Adrenal gland (tissue), 12 donors: ENCODE measurements around the gene AGO3. TPM values are rescaled to one million over a fixed set of nuclear protein-coding genes. Genes with fewer than 3 reads are reported as not detected.

Experiments
- DNase-seq, 7 donors: peaks; one replicate each; pipeline ENCODE4 v3.0.0-alpha.2; 2019 to 2020
- H3K27ac ChIP-seq, 5 donors: fragments of 200-600 bp; sonication (generic) in 4 of 5; 1 replicate in 3 of 5; 2 replicates in 2 of 5; pipeline versions ENCODE4 v1.5.1 to v1.8.0; 2016 to 2020; ENCODE audit warnings: mild to moderate bottlenecking in 1 of 5
- H3K27me3 ChIP-seq: fragments of 200-600 bp; 2 replicates; pipeline ENCODE4 v1.8.0; 2021
- H3K36me3 ChIP-seq, 2 donors: fragments of 200-600 bp; replicated peaks in 1 of 2; 1 replicate in 1 of 2; 2 replicates in 1 of 2; pipeline versions ENCODE4 v1.5.1 to v1.8.0; 2018 to 2022
- H3K4me1 ChIP-seq, 2 donors: fragments of 200-600 bp; replicated peaks in 1 of 2; 1 replicate in 1 of 2; 2 replicates in 1 of 2; pipeline versions ENCODE4 v1.5.1 to v1.8.0; 2018 to 2021
- H3K4me3 ChIP-seq, 4 donors: fragments of 200-600 bp; sonication (generic) in 3 of 4; one replicate each; pipeline ENCODE4 v1.5.1; 2016 to 2018
- H3K9me3 ChIP-seq, 3 donors: fragments of 200-600 bp; sonication (generic) in 1 of 3; replicated peaks in 1 of 3; 1 replicate in 2 of 3; 2 replicates in 1 of 3; pipeline versions ENCODE4 v1.5.1 to v1.8.0; 2016 to 2021
- POLR2A ChIP-seq, 2 donors: fragments of 450-650 bp; IDR thresholded peaks; one replicate each; pipeline ENCODE4 v1.6.1; 2017; ENCODE audit warnings: antibody characterized with exemption in 2 of 2, mild to moderate bottlenecking in 2 of 2, moderate library complexity in 1 of 2
- WGBS, 4 donors: extraction: QIAGEN DNeasy Blood & Tissue Kit in 2 of 4; methylation state at CpG; one replicate each; pipeline versions ENCODE4 v1.1.5 to v1.1.7; 2013 to 2017; 5-methylcytosine and 5-hydroxymethylcytosine counted together
- intact Hi-C, 2 donors: fragments of 100-400 bp; cut with DNase I; formaldehyde crosslinking; loops; one replicate each; pipeline versions ENCODE4 v1.14.1 to v1.15.0; 2022 to 2023
- polyA plus RNA-seq, 3 donors: library from polyadenylated mRNA; stranded (reverse); fragments of 200-250 nt in 2 of 3; fragments of 350-450 nt in 1 of 3; fragmentation: Illumina TruSeq in 1 of 3; extraction: RNeasy Lipid Tissue Mini Kit (QIAGEN cat#74804) in 1 of 3; gene quantifications; one replicate each; pipeline ENCODE4 v1.2.3, GENCODE V29; 2013 to 2014
- total RNA-seq, 9 donors: library from RNA; depleted of rRNA in 4 of 9; stranded (reverse); fragments of >200 nt in 4 of 9; fragments of 120-200 nt in 1 of 9; fragmentation: NEBNext Ultra II Directional in 1 of 9; extraction: Animal tissue kit (Norgen Biotek cat#: 25700) in 1 of 9; gene quantifications; one replicate each; pipeline versions ENCODE4 v1.1.0 to v1.2.4, GENCODE V29; 2013 to 2023
- TF ChIP-seq, protein P1 (sequence below), 6 experiments: fragments of 450-650 bp in 4 of 6; fragments of 200-600 bp in 2 of 6; sonication (generic) in 1 of 6; IDR thresholded peaks; 1 replicate in 5 of 6; 2 replicates in 1 of 6; pipeline versions ENCODE4 v1.5.1 to v1.8.0; 2016 to 2021; ENCODE audit warnings: antibody characterized with exemption in 6 of 6, mild to moderate bottlenecking in 2 of 6, moderate library complexity in 1 of 6
- donor health status: healthy with polysubstance abuse.
- donor health status: Bipolar disorder and iron deficiency.
- donor health status: DM: yes; HTN: yes; CAD: no.
- donor health status: DM: no; HTN: no; CAD: no.
- donor health status: DM: no; HTN: no; CAD: no.
- donor health status: DM: yes; HTN: yes; CAD: no.

AGO3 gene
- total and polyA plus RNA-seq, 12 donors, result 3.7 to 32.2 (median 20.8) TPM

DNA sequence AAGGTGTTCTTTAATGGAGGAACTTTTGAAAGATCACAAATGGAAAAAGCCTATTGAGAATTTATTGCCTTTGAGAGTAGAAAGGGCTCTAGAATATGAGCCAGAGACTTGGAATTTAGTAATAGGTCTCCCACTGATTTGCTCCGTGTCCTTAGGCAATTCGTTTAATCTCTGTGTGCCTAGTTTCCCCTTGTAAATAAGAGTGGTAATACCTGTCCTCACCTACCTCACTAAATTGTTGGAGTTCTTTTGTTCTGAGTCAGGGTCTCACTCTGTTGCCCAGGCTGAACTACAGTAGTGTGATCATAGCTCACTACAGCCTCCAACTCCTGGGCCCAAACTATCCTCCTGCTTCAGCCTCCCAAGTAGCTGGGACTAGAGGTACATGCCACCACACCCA, 138.0 kb downstream of the AGO3 start:
- Histone ChIP-seq H3K27ac (no peak overlapping the region), H3K36me3 (no peaks in the 10 kb centered on the region)
- WGBS, 4 donors, result 91 to 95% (median 92%) methylated on average over 2 of the region's 2 CpGs

DNA sequence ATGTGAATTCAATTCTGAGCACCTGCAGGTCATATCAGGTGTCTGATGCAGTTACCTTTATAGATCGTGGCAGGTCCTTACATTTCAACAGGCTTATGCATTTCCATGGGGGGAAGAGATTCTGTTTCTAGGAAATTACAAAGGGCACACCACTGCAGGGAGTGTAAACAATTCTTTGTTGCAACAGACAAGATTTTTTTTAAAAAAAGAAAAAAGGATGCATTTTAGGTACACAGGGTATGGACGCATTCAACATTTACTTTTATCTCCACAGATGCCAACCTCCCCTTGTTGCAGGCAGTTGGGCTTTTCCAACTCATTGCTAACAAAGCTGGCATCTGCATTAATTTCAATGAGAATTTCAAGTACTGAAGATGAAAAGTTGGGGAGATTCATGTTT, 139.4 kb downstream of the AGO3 start:
- Histone ChIP-seq H3K4me1 (no peaks in the 10 kb centered on the region), H3K4me3 (no peak overlapping the region), H3K27ac (no peak overlapping the region), H3K9me3 (no peaks in the 10 kb centered on the region), H3K27me3 (no peaks in the 10 kb centered on the region), H3K36me3 (no peaks in the 10 kb centered on the region)
- no peak for TF ChIP-seq POLR2A (IDR thresholded peaks at IDR 0.05)
- TF ChIP-seq, protein P1, sequence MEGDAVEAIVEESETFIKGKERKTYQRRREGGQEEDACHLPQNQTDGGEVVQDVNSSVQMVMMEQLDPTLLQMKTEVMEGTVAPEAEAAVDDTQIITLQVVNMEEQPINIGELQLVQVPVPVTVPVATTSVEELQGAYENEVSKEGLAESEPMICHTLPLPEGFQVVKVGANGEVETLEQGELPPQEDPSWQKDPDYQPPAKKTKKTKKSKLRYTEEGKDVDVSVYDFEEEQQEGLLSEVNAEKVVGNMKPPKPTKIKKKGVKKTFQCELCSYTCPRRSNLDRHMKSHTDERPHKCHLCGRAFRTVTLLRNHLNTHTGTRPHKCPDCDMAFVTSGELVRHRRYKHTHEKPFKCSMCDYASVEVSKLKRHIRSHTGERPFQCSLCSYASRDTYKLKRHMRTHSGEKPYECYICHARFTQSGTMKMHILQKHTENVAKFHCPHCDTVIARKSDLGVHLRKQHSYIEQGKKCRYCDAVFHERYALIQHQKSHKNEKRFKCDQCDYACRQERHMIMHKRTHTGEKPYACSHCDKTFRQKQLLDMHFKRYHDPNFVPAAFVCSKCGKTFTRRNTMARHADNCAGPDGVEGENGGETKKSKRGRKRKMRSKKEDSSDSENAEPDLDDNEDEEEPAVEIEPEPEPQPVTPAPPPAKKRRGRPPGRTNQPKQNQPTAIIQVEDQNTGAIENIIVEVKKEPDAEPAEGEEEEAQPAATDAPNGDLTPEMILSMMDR (IDR thresholded peaks at IDR 0.05), result no peak
- intact Hi-C loops, result no loop called here
- no peak for DNase-seq
- WGBS, 4 donors, result 85 to 88% (median 86%) methylated on average over 2 of the region's 2 CpGs

More for the DNA sequence above, 138.0 kb downstream of the AGO3 start:
- intact Hi-C loops, result no loop called here
- Histone ChIP-seq H3K4me3 (no peak overlapping the region), H3K27me3 (no peaks in the 10 kb centered on the region), H3K9me3 (no peaks in the 10 kb centered on the region), H3K4me1 (no peaks in the 10 kb centered on the region)
- TF ChIP-seq, protein P1 (IDR thresholded peaks at IDR 0.05), result no peak
- no peak for TF ChIP-seq POLR2A (IDR thresholded peaks at IDR 0.05)
- DNase-seq, result no peak

DNA sequence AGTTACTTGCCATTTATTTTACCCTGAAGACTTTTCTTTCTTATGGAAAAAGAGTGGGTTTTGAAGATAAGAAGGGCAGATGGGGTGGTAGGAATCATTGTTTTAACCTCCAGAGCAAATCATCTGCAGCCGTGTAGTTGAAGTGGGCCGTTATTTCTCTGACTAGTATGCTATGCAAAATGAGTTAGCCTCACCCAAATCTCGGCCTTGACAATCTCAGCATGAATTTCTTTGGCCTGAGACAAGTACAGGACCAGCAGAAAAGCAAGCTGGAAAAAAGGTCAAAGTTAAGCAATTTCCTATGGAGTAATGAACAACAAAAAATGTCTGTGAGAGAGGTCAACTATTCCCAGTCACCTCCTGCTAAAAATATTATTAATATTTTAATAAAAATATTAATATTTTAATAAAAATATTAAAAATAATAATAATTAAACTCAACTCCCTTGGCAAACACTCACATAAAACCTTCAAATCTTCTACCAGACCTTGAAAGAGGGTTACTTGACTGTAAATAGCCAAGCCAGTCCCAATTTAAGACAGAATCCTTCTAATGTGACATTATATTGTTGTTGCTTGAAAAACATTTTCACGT, 146.2 kb downstream of the AGO3 start:
- Histone ChIP-seq H3K27ac (no peak overlapping the region), H3K9me3 (no peaks in the 10 kb centered on the region), H3K36me3 (no peaks in the 10 kb centered on the region), H3K4me1 (peaks cover 0 to 5% of the 10 kb centered on the region in 2 donors), H3K4me3 (no peak overlapping the region), H3K27me3 (no peaks in the 10 kb centered on the region)
- 32 to 35% (median 34%) methylated on average over 4 of the region's 4 CpGs for WGBS, 4 donors
- DNase-seq, result peak in 2 of 7 donors; percentile 37 to 42
- TF ChIP-seq, protein P1 (IDR thresholded peaks at IDR 0.05), result no peak
- TF ChIP-seq POLR2A (IDR thresholded peaks at IDR 0.05), result no peak
- intact Hi-C loops, result no loop called here

DNA sequence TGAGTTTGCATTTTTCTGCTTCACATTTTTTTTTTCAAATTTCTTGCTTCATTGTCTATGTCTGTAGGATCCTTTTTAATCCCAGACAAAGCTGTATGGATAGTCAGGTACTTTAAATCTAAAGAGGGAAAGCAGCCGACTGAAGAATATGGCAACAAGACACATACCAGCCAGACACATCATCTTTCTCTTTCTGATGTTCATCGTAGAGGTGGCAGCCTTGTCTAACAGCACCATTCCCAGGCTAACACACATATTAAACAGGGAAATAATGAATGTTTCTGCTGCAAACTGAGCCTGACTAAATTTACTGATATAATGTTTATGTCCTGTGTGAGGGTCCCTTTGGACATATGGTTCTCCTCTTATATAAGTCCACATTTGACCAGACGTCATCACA, 149.3 kb downstream of the AGO3 start:
- 72 to 80% (median 75%) methylated on average over 3 of the region's 3 CpGs for WGBS, 4 donors
- Histone ChIP-seq H3K27me3 (no peaks in the 10 kb centered on the region), H3K27ac (no peak overlapping the region), H3K36me3 (no peaks in the 10 kb centered on the region), H3K4me3 (no peak overlapping the region), H3K9me3 (no peaks in the 10 kb centered on the region), H3K4me1 (peaks cover 0 to 16% of the 10 kb centered on the region in 2 donors)
- intact Hi-C loops, result loop anchor here (10.0 kb wide), 3 partner anchors 155 to 225 kb away; partner anchors contain the start of gene AGO1 (in 1 of the 2)
- no peak for DNase-seq
- no peak for TF ChIP-seq POLR2A (IDR thresholded peaks at IDR 0.05)
- TF ChIP-seq, protein P1 (IDR thresholded peaks at IDR 0.05), result no peak
